ENCODE data around the gene PCA3. TPM values are rescaled to one million over a fixed set of nuclear protein-coding genes. Genes with fewer than 3 reads are reported as not detected.

PCA3 gene
- total RNA-seq, 1 experiment from 2014 or later = not detected

GRCh38 chr9:76733096-76733495, 31.1 kb upstream of the PCA3 start:
- H3K27me3 Mint-ChIP-seq (ENCODE audit: low read depth) = no peaks in the 10 kb centered on the region
- no peaks in the 10 kb centered on the region for H3K4me1 Mint-ChIP-seq
- no peak for TF ChIP-seq FOXJ3 (CRISPR knock-in tag; IDR thresholded peaks at IDR 0.05; ENCODE audit: borderline replicate concordance)
- TF ChIP-seq, protein P1, sequence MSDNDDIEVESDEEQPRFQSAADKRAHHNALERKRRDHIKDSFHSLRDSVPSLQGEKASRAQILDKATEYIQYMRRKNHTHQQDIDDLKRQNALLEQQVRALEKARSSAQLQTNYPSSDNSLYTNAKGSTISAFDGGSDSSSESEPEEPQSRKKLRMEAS (CRISPR knock-in tag; IDR thresholded peaks at IDR 0.05) = no peak
- no peak for TF ChIP-seq GRHL2 (CRISPR knock-in tag; IDR thresholded peaks at IDR 0.05; ENCODE audit: insufficient replicate concordance, severe bottlenecking)
- TF ChIP-seq ZNF671 (CRISPR knock-in tag; IDR thresholded peaks at IDR 0.05) = no peak
- TF ChIP-seq RORB (CRISPR knock-in tag; IDR thresholded peaks at IDR 0.05) = no peak
- no peak for TF ChIP-seq CREM (CRISPR knock-in tag; IDR thresholded peaks at IDR 0.05)
- TF ChIP-seq ZNF232 (CRISPR knock-in tag; IDR thresholded peaks at IDR 0.05) = no peak
- no peak for TF ChIP-seq JAZF1 (CRISPR knock-in tag; IDR thresholded peaks at IDR 0.05)
- TF ChIP-seq, protein P2, sequence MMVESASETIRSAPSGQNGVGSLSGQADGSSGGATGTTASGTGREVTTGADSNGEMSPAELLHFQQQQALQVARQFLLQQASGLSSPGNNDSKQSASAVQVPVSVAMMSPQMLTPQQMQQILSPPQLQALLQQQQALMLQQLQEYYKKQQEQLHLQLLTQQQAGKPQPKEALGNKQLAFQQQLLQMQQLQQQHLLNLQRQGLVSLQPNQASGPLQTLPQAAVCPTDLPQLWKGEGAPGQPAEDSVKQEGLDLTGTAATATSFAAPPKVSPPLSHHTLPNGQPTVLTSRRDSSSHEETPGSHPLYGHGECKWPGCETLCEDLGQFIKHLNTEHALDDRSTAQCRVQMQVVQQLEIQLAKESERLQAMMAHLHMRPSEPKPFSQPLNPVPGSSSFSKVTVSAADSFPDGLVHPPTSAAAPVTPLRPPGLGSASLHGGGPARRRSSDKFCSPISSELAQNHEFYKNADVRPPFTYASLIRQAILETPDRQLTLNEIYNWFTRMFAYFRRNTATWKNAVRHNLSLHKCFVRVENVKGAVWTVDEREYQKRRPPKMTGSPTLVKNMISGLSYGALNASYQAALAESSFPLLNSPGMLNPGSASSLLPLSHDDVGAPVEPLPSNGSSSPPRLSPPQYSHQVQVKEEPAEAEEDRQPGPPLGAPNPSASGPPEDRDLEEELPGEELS (CRISPR knock-in tag; IDR thresholded peaks at IDR 0.05) = no peak
- TF ChIP-seq ZBTB21 (CRISPR knock-in tag; IDR thresholded peaks at IDR 0.05; ENCODE audit: borderline replicate concordance) = no peak
- TF ChIP-seq PRDM15 (CRISPR knock-in tag; IDR thresholded peaks at IDR 0.05) = no peak
- no peak for TF ChIP-seq PREB (CRISPR knock-in tag; IDR thresholded peaks at IDR 0.05; ENCODE audit: borderline replicate concordance)
- no peak for TF ChIP-seq GABPB1 (CRISPR knock-in tag; IDR thresholded peaks at IDR 0.05)
- TF ChIP-seq CDX4 (CRISPR knock-in tag; IDR thresholded peaks at IDR 0.05; ENCODE audit: borderline replicate concordance) = no peak
- no peak for TF ChIP-seq CBFB (CRISPR knock-in tag; IDR thresholded peaks at IDR 0.05; ENCODE audit: low read depth)
- POLR2A ChIA-PET = no interaction called here
- no peaks in the 10 kb centered on the region for H3K36me3 Mint-ChIP-seq
- no peaks in the 10 kb centered on the region for H3K9me3 Mint-ChIP-seq
- no peak overlapping the region for H3K4me3 Mint-ChIP-seq
- no peak overlapping the region for H3K27ac Mint-ChIP-seq
- CTCF ChIA-PET = interaction anchor here (1.5 kb wide), 1 partner anchor 254 kb away, joined by 3 read pairs; no protein-coding TSS in a partner anchor
- ATAC-seq = no peak
- DNase-seq (ENCODE audit: low spot score) = no peak

DNA sequence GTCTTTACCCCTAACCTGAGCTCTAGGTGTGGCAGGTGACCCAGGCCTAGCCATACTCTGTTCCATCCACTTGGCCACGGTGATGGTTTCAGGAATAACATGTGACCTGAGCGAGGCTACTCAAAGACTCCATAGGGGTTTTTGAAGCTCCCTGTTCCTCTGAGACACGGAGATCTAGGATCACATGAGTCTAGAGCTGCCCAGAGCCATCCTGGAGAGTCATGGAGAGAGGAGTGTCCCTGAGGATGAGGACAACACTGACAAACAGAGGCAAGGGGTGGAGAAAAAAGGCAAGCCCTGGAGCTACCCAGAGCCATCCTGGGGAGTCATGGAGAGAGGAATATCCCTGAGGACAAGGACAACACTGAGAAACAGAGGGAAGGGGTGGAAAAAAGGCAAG, 29.5 kb upstream of the PCA3 start:
- CTCF ChIA-PET = interaction anchor here (1.1 kb wide), 1 partner anchor 262 kb away, joined by 3 read pairs; no protein-coding TSS in a partner anchor
- Mint-ChIP-seq H3K9me3 (no peaks in the 10 kb centered on the region), H3K4me1 (no peaks in the 10 kb centered on the region), H3K4me3 (no peak overlapping the region), H3K27me3 (ENCODE audit: low read depth) (no peaks in the 10 kb centered on the region), H3K27ac (no peak overlapping the region), H3K36me3 (no peaks in the 10 kb centered on the region)
- POLR2A ChIA-PET = no interaction called here
- TF ChIP-seq TP53 (CRISPR knock-in tag; IDR thresholded peaks at IDR 0.05) (no peak), SMAD4 (CRISPR knock-in tag; IDR thresholded peaks at IDR 0.05) (no peak)
- TF ChIP-seq, protein P3, sequence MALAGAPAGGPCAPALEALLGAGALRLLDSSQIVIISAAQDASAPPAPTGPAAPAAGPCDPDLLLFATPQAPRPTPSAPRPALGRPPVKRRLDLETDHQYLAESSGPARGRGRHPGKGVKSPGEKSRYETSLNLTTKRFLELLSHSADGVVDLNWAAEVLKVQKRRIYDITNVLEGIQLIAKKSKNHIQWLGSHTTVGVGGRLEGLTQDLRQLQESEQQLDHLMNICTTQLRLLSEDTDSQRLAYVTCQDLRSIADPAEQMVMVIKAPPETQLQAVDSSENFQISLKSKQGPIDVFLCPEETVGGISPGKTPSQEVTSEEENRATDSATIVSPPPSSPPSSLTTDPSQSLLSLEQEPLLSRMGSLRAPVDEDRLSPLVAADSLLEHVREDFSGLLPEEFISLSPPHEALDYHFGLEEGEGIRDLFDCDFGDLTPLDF (CRISPR knock-in tag; IDR thresholded peaks at IDR 0.05) = no peak
- no peak for ATAC-seq
- DNase-seq (ENCODE audit: low spot score) = no peak

All from WTC11 (cell line).